ENCODE data around the gene TJAP1. TPM values are rescaled to one million over a fixed set of nuclear protein-coding genes. Genes with fewer than 3 reads are reported as not detected.
A peak's percentile ranks its signal among the peaks of the same experiment; 100 is the strongest.
"Not testable (repeated sequence)": the region's sequence is repeated elsewhere in the genome, so short reads cannot be mapped to it uniquely, and the experiment has no call there.

Gene TJAP1
- total RNA-seq, 6 experiments from 2014 or later, result 9.2 to 16.0 (median 12.9) TPM

DNA sequence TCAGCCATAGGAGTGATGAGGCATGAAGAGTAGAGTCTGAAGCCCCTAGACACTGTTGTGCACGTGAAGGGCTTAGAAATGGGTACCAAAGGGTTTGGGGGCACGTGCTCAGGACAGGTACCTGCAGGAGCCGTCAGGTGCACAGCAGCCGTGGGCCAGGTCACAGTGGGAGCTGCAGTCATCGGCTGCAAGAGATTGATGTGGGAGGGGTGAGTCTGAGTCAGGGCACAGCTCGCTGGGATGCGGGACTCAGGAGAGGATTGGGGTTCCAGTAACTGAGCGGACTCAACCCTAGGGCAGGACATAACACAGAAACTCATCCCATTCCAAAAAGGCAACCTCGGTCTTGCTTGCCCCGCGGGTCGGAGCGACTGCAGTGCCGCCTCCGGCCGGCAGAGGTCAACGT, 23.1 kb upstream of the TJAP1 start:
- 0% methylated on average over 1 of the region's 17 CpGs for WGBS (ENCODE audit: insufficient coverage, low coverage, low lambda C conversion rate, missing lambda C conversion rate)
- TF ChIP-seq POLR2A (IDR thresholded peaks at IDR 0.05), result no peak
- TF ChIP-seq, protein P1, sequence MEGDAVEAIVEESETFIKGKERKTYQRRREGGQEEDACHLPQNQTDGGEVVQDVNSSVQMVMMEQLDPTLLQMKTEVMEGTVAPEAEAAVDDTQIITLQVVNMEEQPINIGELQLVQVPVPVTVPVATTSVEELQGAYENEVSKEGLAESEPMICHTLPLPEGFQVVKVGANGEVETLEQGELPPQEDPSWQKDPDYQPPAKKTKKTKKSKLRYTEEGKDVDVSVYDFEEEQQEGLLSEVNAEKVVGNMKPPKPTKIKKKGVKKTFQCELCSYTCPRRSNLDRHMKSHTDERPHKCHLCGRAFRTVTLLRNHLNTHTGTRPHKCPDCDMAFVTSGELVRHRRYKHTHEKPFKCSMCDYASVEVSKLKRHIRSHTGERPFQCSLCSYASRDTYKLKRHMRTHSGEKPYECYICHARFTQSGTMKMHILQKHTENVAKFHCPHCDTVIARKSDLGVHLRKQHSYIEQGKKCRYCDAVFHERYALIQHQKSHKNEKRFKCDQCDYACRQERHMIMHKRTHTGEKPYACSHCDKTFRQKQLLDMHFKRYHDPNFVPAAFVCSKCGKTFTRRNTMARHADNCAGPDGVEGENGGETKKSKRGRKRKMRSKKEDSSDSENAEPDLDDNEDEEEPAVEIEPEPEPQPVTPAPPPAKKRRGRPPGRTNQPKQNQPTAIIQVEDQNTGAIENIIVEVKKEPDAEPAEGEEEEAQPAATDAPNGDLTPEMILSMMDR (IDR thresholded peaks at IDR 0.05), result peak; percentile 94 to 97 (median 94)
- peaks cover 0 to 13% (median 0%) of the 10 kb centered on the region in 4 donors for H3K4me1 ChIP-seq
- H3K4me3 ChIP-seq, result peak overlapping the region; percentile 33 to 44 (median 39)
- H3K36me3 ChIP-seq, result peaks cover 0 to 14% (median 3%) of the 10 kb centered on the region in 4 donors
- DNase-seq, result no peak
- intact Hi-C loops (cut with DNase I), result loop anchor here (5.0 kb wide), 1 partner anchor 53 kb away; no protein-coding TSS in a partner anchor
- peaks cover 0 to 4% of the 10 kb centered on the region in 2 donors for H3K27me3 ChIP-seq
- H3K9me3 ChIP-seq, result no peaks in the 10 kb centered on the region
- peak in 3 of 4 donors; percentile 35 to 98 (median 96) for ATAC-seq
- H3K27ac ChIP-seq, result no peak overlapping the region

DNA sequence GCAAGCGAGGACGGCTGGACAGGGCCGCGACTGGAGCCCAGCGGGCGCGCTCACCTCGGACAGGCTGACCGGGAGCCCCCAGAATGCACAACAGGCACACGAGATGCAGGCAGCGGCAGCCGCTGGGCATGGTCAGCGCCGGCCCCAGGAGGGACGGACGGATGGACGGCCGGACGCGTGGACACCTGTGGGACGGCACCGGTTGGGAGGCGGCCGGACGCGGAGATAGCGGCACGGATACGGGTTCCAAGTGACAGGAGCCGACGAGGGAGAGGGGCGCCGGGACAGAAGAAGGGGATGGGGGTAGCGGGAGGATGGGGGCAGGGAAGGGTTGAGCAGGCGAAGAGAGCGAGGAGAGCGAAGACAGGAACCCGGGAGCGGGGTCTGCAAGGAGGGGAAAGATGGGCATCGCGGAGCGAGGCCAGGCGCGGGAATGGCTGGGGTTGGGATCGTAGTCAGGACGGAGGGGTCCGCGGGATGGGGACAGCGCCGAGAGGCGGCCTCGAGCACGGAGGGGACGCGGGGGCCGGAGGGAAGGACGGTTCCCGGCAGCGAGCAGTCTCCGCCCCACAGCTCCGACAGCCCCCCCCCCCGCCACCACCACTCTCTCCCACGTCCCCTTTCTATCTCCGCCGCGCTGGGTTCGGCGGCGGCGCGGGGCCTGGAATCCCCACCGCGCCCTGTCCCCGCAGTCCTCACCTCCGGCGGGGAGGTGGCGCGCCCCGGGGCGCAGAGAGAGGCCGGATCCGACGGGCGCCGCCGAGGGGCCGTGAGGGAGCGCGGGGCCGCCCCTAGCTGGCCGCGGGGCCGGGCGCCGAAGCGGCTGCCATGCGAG, 22.5 kb upstream of the TJAP1 start:
- intact Hi-C loops (cut with DNase I), result loop anchor here (5.0 kb wide), 1 partner anchor 52 kb away; no protein-coding TSS in a partner anchor
- H3K9me3 ChIP-seq, result no peaks in the 10 kb centered on the region
- H3K4me3 ChIP-seq, result peak overlapping the region; percentile 33 to 44 (median 39)
- DNase-seq (peak; percentile 88 to 91 (median 89)), ATAC-seq (peak; percentile 48 to 97 (median 78))
- peaks cover 0 to 4% of the 10 kb centered on the region in 2 donors for H3K27me3 ChIP-seq
- 2% methylated on average over 29 of the region's 97 CpGs for WGBS (ENCODE audit: insufficient coverage, low coverage, low lambda C conversion rate, missing lambda C conversion rate)
- H3K4me1 ChIP-seq, result peaks cover 0 to 13% (median 0%) of the 10 kb centered on the region in 4 donors
- TF ChIP-seq, protein P1 (IDR thresholded peaks at IDR 0.05), result no peak
- TF ChIP-seq POLR2A (IDR thresholded peaks at IDR 0.05), result no peak
- H3K27ac ChIP-seq, result no peak overlapping the region
- peaks cover 0 to 8% (median 1%) of the 10 kb centered on the region in 4 donors for H3K36me3 ChIP-seq

DNA sequence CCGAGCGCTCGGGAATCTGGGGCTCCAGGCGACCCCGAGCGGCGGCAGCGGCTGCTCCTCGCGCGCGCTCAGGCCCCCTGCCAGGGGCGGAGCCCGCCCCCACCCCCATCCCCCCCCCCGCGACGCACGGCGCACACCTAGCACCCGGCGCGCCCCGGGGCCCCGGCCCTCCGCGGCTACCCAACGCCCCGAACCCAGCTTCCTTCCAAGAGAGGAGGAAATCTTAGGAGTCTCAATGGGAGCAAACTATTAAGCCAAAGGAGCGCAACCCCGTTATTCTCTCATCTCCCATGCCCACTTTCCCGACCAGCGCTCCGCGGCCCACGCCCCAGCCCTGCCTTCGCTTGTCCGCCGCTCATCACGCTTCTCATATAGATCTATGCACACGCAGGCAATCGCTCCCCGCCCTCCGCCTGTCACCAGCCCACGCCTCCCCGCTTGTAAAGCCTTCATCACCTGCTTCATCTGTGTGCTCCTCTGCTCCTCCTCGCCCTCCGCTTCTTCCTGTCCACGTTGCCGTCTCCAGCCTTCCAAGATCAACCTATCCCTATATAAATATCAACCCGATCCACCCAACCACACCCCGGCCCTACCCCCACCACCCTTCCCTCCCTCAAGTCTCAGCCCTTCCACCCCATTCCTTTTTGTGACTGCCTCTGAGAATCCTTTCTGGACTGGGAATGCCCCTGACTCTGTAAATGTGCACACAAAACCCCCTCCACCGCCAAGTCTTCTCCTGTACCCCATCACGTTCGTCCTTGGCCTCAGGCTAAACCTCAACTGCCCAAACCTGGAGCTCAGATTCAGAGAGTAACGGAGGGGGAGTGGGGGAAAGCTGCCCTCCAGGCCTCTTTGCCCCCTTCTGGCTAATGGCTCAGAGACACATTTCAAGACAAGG, 21.6 kb upstream of the TJAP1 start, which contains the start of gene DLK2:
Gene DLK2, minus strand, starts transcription at position 18 of the 898 bp plus-strand sequence. CDS start 723 bp downstream, outside the sequence.
- Histone ChIP-seq H3K27ac (no peak within 1 kb of the TSS), H3K9me3 (no peaks in the 10 kb centered on the region), H3K4me3 (peak within 1 kb of the TSS; percentile 33 to 44 (median 39)), H3K27me3 (peaks cover 0 to 4% of the 10 kb centered on the region in 2 donors), H3K36me3 (no peaks in the 10 kb centered on the region), H3K4me1 (peaks cover 0 to 13% (median 0%) of the 10 kb centered on the region in 4 donors)
- intact Hi-C loops (cut with DNase I), result no loop called here
- 4% methylated on average over 27 of the region's 55 CpGs for WGBS (ENCODE audit: insufficient coverage, low coverage, low lambda C conversion rate, missing lambda C conversion rate)
- DNase-seq, result no peak
- TF ChIP-seq, protein P1 (IDR thresholded peaks at IDR 0.05), result no peak
- TF ChIP-seq POLR2A (IDR thresholded peaks at IDR 0.05), result no peak
- ATAC-seq, result peak in 2 of 4 donors; percentile 4

DNA sequence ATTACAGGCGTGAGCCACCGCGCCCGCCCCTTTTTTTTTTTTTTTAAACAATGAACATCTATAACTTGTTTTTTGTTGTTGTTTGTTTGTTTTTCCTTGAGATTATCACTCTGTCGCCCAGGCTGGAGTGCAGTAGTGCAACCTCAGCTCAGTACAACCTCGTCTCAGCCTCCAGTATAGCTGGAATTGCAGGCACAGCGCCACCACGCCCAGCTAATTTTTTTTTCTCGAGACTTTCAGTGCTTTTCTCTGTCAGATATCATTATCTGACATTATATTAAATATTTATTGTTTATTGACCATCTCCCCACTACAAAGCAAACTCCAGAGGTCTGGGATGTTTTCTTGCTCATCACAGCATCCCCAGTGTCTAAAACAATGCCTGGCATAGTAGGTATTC, 19.7 kb upstream of the TJAP1 start:
- DNase-seq (no peak), ATAC-seq (no peak)
- no peaks in the 10 kb centered on the region for H3K36me3 ChIP-seq
- H3K27me3 ChIP-seq, result peaks cover 0 to 4% of the 10 kb centered on the region in 2 donors
- intact Hi-C loops (cut with DNase I), result no loop called here
- H3K27ac ChIP-seq, result no peak overlapping the region
- no peak for TF ChIP-seq POLR2A (IDR thresholded peaks at IDR 0.05)
- TF ChIP-seq, protein P1 (IDR thresholded peaks at IDR 0.05), result no peak
- 58% methylated on average over 9 of the region's 9 CpGs for WGBS (ENCODE audit: insufficient coverage, low coverage, low lambda C conversion rate, missing lambda C conversion rate)
- no peak overlapping the region for H3K4me3 ChIP-seq
- peaks cover 0 to 13% (median 0%) of the 10 kb centered on the region in 4 donors for H3K4me1 ChIP-seq
- no peaks in the 10 kb centered on the region for H3K9me3 ChIP-seq

DNA sequence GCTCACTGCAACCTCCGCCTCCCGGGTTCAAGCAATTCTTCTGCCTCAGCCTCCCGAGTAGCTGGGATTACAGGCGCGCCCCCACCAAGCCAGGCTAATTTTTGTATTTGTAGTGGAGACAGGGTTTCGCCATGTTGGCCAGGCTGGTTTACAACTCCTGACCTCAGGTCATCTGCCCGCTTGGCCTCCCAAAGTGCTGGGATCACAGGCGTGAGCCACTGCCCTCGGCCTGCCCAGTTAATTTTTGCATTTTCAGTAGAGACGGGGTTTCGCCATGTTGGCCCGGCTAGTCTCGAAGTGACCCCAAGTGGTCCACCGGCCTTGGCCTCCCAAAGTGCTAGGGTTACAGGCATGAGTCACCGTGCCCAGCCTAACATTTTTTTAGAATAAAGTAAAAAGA, 19.2 kb upstream of the TJAP1 start:
- intact Hi-C loops (cut with DNase I); H3K36me3 ChIP-seq; ATAC-seq; DNase-seq; H3K27ac ChIP-seq; H3K9me3 ChIP-seq; H3K27me3 ChIP-seq; H3K4me3 ChIP-seq: not testable (repeated sequence)
- peaks cover 0 to 13% (median 0%) of the 10 kb centered on the region in 4 donors for H3K4me1 ChIP-seq
- 79% methylated on average over 13 of the region's 15 CpGs for WGBS (ENCODE audit: insufficient coverage, low coverage, low lambda C conversion rate, missing lambda C conversion rate)
